Gastroesophageal sphincter (tissue), 4 donors: Measurements from ENCODE around the gene HLA-DPB1. TPM values are rescaled to one million over a fixed set of nuclear protein-coding genes. Genes with fewer than 3 reads are reported as not detected.

Source experiments
- ATAC-seq: fragments of 150-250 bp; one replicate; pipeline ENCODE4 v1.9.1; 2016; ENCODE audit warnings: mild to moderate bottlenecking, moderate library complexity
- H3K27ac ChIP-seq, 4 donors: fragments of 200-600 bp; sonication (generic) in 3 of 4; 1 replicate in 3 of 4; 2 replicates in 1 of 4; pipeline ENCODE4 v1.5.1; 2016 to 2019
- H3K27me3 ChIP-seq: fragments of 200-600 bp; sonication (generic); one replicate; pipeline ENCODE4 v1.5.1; 2019
- H3K36me3 ChIP-seq, 2 donors: fragments of 200-600 bp; sonication (generic); one replicate each; pipeline ENCODE4 v1.5.1; 2019; ENCODE audit warnings: control low read depth in 1 of 2
- H3K4me1 ChIP-seq, 3 donors: fragments of 200-600 bp; sonication (generic); 1 replicate in 2 of 3; 2 replicates in 1 of 3; pipeline ENCODE4 v1.5.1; 2016 to 2019; ENCODE audit warnings: control low read depth in 2 of 3
- H3K4me3 ChIP-seq, 2 donors: fragments of 200-600 bp; sonication (generic); one replicate each; pipeline ENCODE4 v1.5.1; 2019; ENCODE audit warnings: mild to moderate bottlenecking in 1 of 2, moderate library complexity in 1 of 2
- H3K9me3 ChIP-seq, 3 donors: fragments of 200-600 bp; sonication (generic); one replicate each; pipeline ENCODE4 v1.5.1; 2017 to 2019; ENCODE audit warnings: control low read depth in 2 of 3
- CTCF ChIP-seq, 4 experiments: fragments of 200-600 bp in 2 of 4; fragments of 450-650 bp in 2 of 4; sonication (generic) in 1 of 4; IDR thresholded peaks; one replicate each; pipeline ENCODE4 v1.5.1; 2017 to 2019; ENCODE audit warnings: antibody characterized with exemption in 4 of 4, mild to moderate bottlenecking in 2 of 4, moderate library complexity in 2 of 4
- EP300 ChIP-seq: sonication (generic); formaldehyde crosslinking; IDR thresholded peaks from one replicate; pipeline ENCODE4 v1.6.1; 2017; ENCODE audit warnings: antibody characterized with exemption, mild to moderate bottlenecking
- POLR2A ChIP-seq, 2 donors: fragments of 450-650 bp; IDR thresholded peaks; one replicate each; pipeline ENCODE4 v1.6.1; 2017; ENCODE audit warnings: antibody characterized with exemption in 2 of 2, mild to moderate bottlenecking in 2 of 2, moderate library complexity in 1 of 2
- POLR2AphosphoS5 ChIP-seq: sonication (generic); formaldehyde crosslinking; IDR thresholded peaks from one replicate; pipeline ENCODE4 v1.6.1; 2017; ENCODE audit warnings: antibody characterized with exemption
- WGBS, 2 donors: methylation state at CpG; one replicate each; pipeline ENCODE4 v1.1.5; 2018; ENCODE audit warnings: low coverage in 1 of 2; 5-methylcytosine and 5-hydroxymethylcytosine counted together
- total RNA-seq, 4 donors: library from RNA; depleted of rRNA; stranded (reverse); fragments of >200 nt; gene quantifications; one replicate each; pipeline ENCODE4 v1.1.0, GENCODE V29; 2016

Gene HLA-DPB1
- total RNA-seq, 4 donors from 2014 or later, result 32.1 to 86.3 (median 66.9) TPM

DNA sequence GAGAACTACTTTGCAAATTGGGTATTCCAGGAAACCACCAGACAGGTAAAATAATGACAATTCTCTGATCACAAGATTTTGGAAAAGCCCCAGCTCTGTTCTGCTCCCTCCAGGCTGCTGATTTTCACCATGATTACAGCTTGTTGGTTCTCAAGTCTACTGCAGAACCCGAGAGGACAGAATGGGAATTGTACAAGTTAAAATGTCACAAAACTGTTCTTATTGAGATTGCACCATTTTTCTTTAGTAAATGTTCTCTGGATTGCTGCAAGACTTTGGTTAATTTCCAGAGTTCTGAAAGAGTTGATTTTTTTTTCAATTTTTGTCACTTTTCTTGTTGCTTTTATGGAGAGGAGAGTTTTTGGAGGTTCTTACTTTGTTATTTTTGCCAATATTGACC, 39.3 kb upstream of the HLA-DPB1 start:
- Histone ChIP-seq H3K27ac (no peak overlapping the region), H3K4me1 (no peaks in the 10 kb centered on the region), H3K4me3 (no peak overlapping the region), H3K36me3 (no peaks in the 10 kb centered on the region), H3K9me3 (peaks cover 0 to 6% (median 0%) of the 10 kb centered on the region in 3 donors), H3K27me3 (peaks cover 27% of the 10 kb centered on the region)
- ATAC-seq, result no peak
- TF ChIP-seq EP300, result no peak
- no peak for TF ChIP-seq CTCF (IDR thresholded peaks at IDR 0.05)
- no peak for TF ChIP-seq POLR2A (IDR thresholded peaks at IDR 0.05)
- no peak for TF ChIP-seq POLR2AphosphoS5
- WGBS, 2 donors, result 58 to 60% methylated on average over 1 of the region's 1 CpG

DNA sequence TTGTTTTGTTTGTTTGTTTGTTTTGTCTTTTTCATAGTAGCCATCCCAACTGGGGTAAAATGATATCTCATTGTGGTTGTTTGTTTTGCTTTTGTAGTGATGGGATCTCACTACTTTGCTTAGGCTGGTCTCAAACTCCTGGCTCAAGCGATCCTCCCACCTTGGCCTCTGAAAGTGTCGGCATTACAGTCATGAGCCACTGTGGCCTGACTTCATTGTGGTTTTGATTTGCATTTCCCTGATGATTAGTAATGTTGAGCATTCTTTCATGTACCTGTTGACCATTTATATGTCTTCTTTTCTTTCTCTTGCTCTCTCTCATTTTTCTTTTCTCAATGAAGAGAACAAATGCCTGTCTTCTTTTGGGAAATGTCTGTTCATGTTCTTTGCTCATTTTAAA, 35.6 kb upstream of the HLA-DPB1 start:
- TF ChIP-seq POLR2AphosphoS5, result no peak
- TF ChIP-seq CTCF (IDR thresholded peaks at IDR 0.05), result no peak
- no peak for TF ChIP-seq EP300
- no peak for TF ChIP-seq POLR2A (IDR thresholded peaks at IDR 0.05)
- no peak for ATAC-seq
- no peak overlapping the region for H3K4me3 ChIP-seq
- no peak overlapping the region for H3K27ac ChIP-seq
- H3K27me3 ChIP-seq, result peaks cover 12% of the 10 kb centered on the region
- H3K36me3 ChIP-seq, result no peaks in the 10 kb centered on the region
- H3K9me3 ChIP-seq, result no peaks in the 10 kb centered on the region
- 89 to 100% methylated on average over 2 of the region's 2 CpGs for WGBS, 2 donors
- H3K4me1 ChIP-seq, result no peaks in the 10 kb centered on the region

DNA sequence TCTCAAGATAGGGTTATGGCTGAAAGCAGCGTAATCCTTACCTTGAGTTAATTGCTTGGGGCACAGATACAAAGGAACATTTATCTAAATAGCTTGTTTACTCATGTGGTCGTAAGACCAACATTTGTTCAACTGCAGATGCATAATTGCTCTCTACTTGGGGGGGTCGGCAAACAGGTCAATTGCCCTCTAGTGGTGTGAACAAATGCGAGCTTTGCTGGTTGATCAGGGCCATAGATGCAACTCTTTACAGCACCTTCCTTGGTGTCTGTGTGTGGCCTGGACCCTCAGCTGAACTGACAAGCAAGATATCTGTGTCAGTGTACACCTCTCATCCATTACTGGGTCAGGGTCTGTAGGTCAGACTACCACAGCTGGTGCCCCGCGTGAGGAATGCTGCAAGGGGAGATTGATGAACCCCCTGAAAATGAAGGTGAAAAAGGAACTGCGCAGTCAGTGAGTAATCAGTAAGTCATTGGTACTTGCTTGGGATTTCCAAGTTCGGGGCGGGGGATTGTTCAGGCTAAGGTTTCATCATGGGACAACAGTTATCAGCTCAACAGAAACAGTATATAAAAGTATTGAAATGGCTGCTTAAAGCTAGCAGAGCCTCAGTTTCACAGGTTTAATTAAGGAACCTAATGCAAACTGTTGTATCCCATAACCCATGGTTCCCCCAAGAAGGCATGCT, 26.3 kb upstream of the HLA-DPB1 start:
- WGBS, 2 donors, result 19 to 43% methylated on average over 7 to 8 of the region's 9 CpGs
- TF ChIP-seq POLR2AphosphoS5 (no peak), EP300 (no peak), POLR2A (IDR thresholded peaks at IDR 0.05) (no peak), CTCF (IDR thresholded peaks at IDR 0.05) (no peak)

GRCh38 chr6:33050014-33050810, 25.6 kb upstream of the HLA-DPB1 start:
- Histone ChIP-seq H3K9me3 (no peaks in the 10 kb centered on the region), H3K4me3 (no peak overlapping the region), H3K27me3 (peaks cover 40% of the 10 kb centered on the region), H3K27ac (no peak overlapping the region), H3K4me1 (no peaks in the 10 kb centered on the region), H3K36me3 (no peaks in the 10 kb centered on the region)
- ATAC-seq, result no peak
- WGBS, 2 donors, result 69 to 72% methylated on average over 5 of the region's 6 CpGs
- no peak for TF ChIP-seq EP300
- TF ChIP-seq CTCF (IDR thresholded peaks at IDR 0.05), result no peak
- no peak for TF ChIP-seq POLR2AphosphoS5
- no peak for TF ChIP-seq POLR2A (IDR thresholded peaks at IDR 0.05)

More for the DNA sequence above, 26.3 kb upstream of the HLA-DPB1 start:
- Histone ChIP-seq H3K36me3 (no peaks in the 10 kb centered on the region), H3K27me3 (peaks cover 40% of the 10 kb centered on the region), H3K27ac (no peak overlapping the region), H3K9me3 (no peaks in the 10 kb centered on the region), H3K4me3 (no peak overlapping the region), H3K4me1 (no peaks in the 10 kb centered on the region)
- no peak for ATAC-seq

- ATAC-seq, result no peak
- Histone ChIP-seq H3K27me3 (peaks cover 27% of the 10 kb centered on the region), H3K4me1 (no peaks in the 10 kb centered on the region), H3K27ac (no peak overlapping the region), H3K9me3 (no peaks in the 10 kb centered on the region), H3K4me3 (no peak overlapping the region), H3K36me3 (no peaks in the 10 kb centered on the region)
- no peak for TF ChIP-seq EP300
- no peak for TF ChIP-seq POLR2A (IDR thresholded peaks at IDR 0.05)
- no peak for TF ChIP-seq POLR2AphosphoS5
- no peak for TF ChIP-seq CTCF (IDR thresholded peaks at IDR 0.05)
Observed at GRCh38 chr6:33052627-33053026, 23.2 kb upstream of the HLA-DPB1 start.
